Mesangial cell (primary cell): ENCODE data around the gene LZTR1. TPM values are rescaled to one million over a fixed set of nuclear protein-coding genes. Genes with fewer than 3 reads are reported as not detected.

Experiments
- total RNA-seq: library from RNA; depleted of rRNA; stranded (reverse); fragments of >200 nt; gene quantifications from 2 replicates; pipeline ENCODE4 v1.2.3, GENCODE V29; 2015

Gene LZTR1
- total RNA-seq: 36.2 and 48.3 TPM in 2 replicates

GRCh38 chr22:20981787-20982562 is at the start of gene LZTR1:
Gene LZTR1 (plus strand): TSS chr22:20982297. CDS start chr22:20982372, 75 bp downstream.

GRCh38 chr22:20966883-20967696 is 15.0 kb upstream of the LZTR1 start, which contains the start of gene AIFM3:
Gene AIFM3 (plus strand): TSS chr22:20967255. CDS start chr22:20967945, 690 bp downstream.

GRCh38 chr22:21001601-21002325 is 19.7 kb downstream of the LZTR1 start, which contains the start of gene THAP7:
Gene THAP7 (minus strand): TSS chr22:21002118. CDS start chr22:21001911, 207 bp downstream.

GRCh38 chr22:21014726-21015465 is 32.8 kb downstream of the LZTR1 start, which contains the start of gene P2RX6:
Gene P2RX6 (plus strand): TSS chr22:21015165. CDS start chr22:21015175, 10 bp downstream.

GRCh38 chr22:21032037-21032867 is 50.2 kb downstream of the LZTR1 start, which contains the start of gene SLC7A4:
Gene SLC7A4 (minus strand): TSS chr22:21032561. CDS start chr22:21031812, 749 bp downstream.

GRCh38 chr22:21045585-21046294 is 63.6 kb downstream of the LZTR1 start, which contains the start of gene LRRC74B:
Gene LRRC74B (plus strand): TSS chr22:21045946. CDS start chr22:21045987, 41 bp downstream.

Other genes starting within 250 kb of the LZTR1 start
- not detected in 2 replicates for gene SERPIND1, start 208.2 kb upstream of the LZTR1 start, total RNA-seq
- 54.6 and 63.0 TPM in 2 replicates for gene PI4KA, start 123.5 kb upstream of the LZTR1 start, total RNA-seq
- gene SNAP29, start 123.3 kb upstream of the LZTR1 start, total RNA-seq: 10.9 and 14.3 TPM in 2 replicates
- gene CRKL, start 64.9 kb upstream of the LZTR1 start, total RNA-seq: 35.4 and 35.6 TPM in 2 replicates
- 0.25 and 0.49 TPM in 2 replicates for gene AIFM3, start 15.0 kb upstream of the LZTR1 start, total RNA-seq
- gene THAP7, start 19.8 kb downstream of the LZTR1 start, total RNA-seq: 35.4 and 36.5 TPM in 2 replicates
- 0.16 and 0.38 TPM in 2 replicates for gene P2RX6, start 32.9 kb downstream of the LZTR1 start, total RNA-seq
- gene SLC7A4, start 50.3 kb downstream of the LZTR1 start, total RNA-seq: 2.0 TPM in 1 of 2 replicates, not detected in the other
- not detected in 2 replicates for gene LRRC74B, start 63.6 kb downstream of the LZTR1 start, total RNA-seq